WTC11 (cell line): Measurements from ENCODE around the gene GADL1. TPM values are rescaled to one million over a fixed set of nuclear protein-coding genes. Genes with fewer than 3 reads are reported as not detected.

Experiments
- ATAC-seq: fragments of 200-7000 bp; cut with Tn5 transposase; 2 replicates; pipeline ENCODE4 v1.10.0; 2021; ENCODE audit warnings: mild to moderate bottlenecking, moderate library complexity
- CTCF ChIA-PET: fragments of 300-600 bp; sonication (Branson Sonifier 250); formaldehyde crosslinking; loops from one replicate; lab custom pipeline; 2021; ENCODE audit warnings: antibody characterized with exemption; lab: Charles Lee
- POLR2A ChIA-PET: fragments of 350-600 bp; sonication (Branson Sonifier 250); formaldehyde crosslinking; loops from one replicate; lab custom pipeline; 2021; ENCODE audit warnings: antibody characterized with exemption; lab: Charles Lee
- DNase-seq: peaks from one replicate; pipeline ENCODE4 v3.0.0; 2021; ENCODE audit warnings: low spot score
- H3K27ac Mint-ChIP-seq: 2 replicates; pipeline ENCODE4 v1.8.0; 2021; ENCODE audit warnings: mixed read lengths
- H3K27me3 Mint-ChIP-seq: 2 replicates; pipeline ENCODE4 v1.8.0; 2021; ENCODE audit warnings: low read depth, mild to moderate bottlenecking, moderate library complexity, mixed read lengths
- H3K36me3 Mint-ChIP-seq: 2 replicates; pipeline ENCODE4 v1.8.0; 2021; ENCODE audit warnings: mixed read lengths
- H3K4me1 Mint-ChIP-seq: 2 replicates; pipeline ENCODE4 v1.8.0; 2022; ENCODE audit warnings: mixed read lengths
- H3K4me3 Mint-ChIP-seq: 2 replicates; pipeline ENCODE4 v1.8.0; 2021; ENCODE audit warnings: mild to moderate bottlenecking, moderate library complexity, mixed read lengths
- H3K9me3 Mint-ChIP-seq: 2 replicates; pipeline ENCODE4 v1.8.0; 2021; ENCODE audit warnings: mixed read lengths
- AFF4 ChIP-seq: sonication (generic); formaldehyde crosslinking; IDR thresholded peaks from 2 replicates; pipeline ENCODE4 v1.8.1; 2023; ENCODE audit warnings: mild to moderate bottlenecking, missing genetic modification reagents, borderline replicate concordance
- ATF2 ChIP-seq: sonication (generic); formaldehyde crosslinking; IDR thresholded peaks from 2 replicates; pipeline ENCODE4 v1.8.1; 2022; ENCODE audit warnings: low read depth, missing genetic modification reagents, borderline replicate concordance
- ATF3 ChIP-seq: sonication (generic); formaldehyde crosslinking; conservative IDR thresholded peaks from 2 replicates; pipeline ENCODE4 v1.8.1; 2022; ENCODE audit warnings: mild to moderate bottlenecking, missing genetic modification reagents
- CDX4 ChIP-seq: fragments of 250-450 bp; sonication (Bioruptor Pico); IDR thresholded peaks from 2 replicates; pipeline ENCODE4 v1.9.0; 2021; ENCODE audit warnings: moderate library complexity, mild to moderate bottlenecking, inconsistent platforms, borderline replicate concordance
- CREB1 ChIP-seq: sonication (generic); formaldehyde crosslinking; IDR thresholded peaks from 2 replicates; pipeline ENCODE4 v1.8.0; 2023; ENCODE audit warnings: mild to moderate bottlenecking, missing genetic modification reagents
- ERG ChIP-seq: fragments of 250-450 bp; sonication (Bioruptor Pico); IDR thresholded peaks from 2 replicates; pipeline ENCODE4 v1.8.0; 2021; ENCODE audit warnings: mild to moderate bottlenecking
- GABPB1 ChIP-seq: sonication (generic); formaldehyde crosslinking; IDR thresholded peaks from 2 replicates; pipeline ENCODE4 v1.8.1; 2023; ENCODE audit warnings: mild to moderate bottlenecking, missing genetic modification reagents
- HMGXB4 ChIP-seq: sonication (generic); formaldehyde crosslinking; IDR thresholded peaks from 2 replicates; pipeline ENCODE4 v1.8.1; 2023; ENCODE audit warnings: mild to moderate bottlenecking, moderate library complexity, missing genetic modification reagents
- IRF2 ChIP-seq: sonication (generic); formaldehyde crosslinking; IDR thresholded peaks from 2 replicates; pipeline ENCODE4 v1.8.0; 2022; ENCODE audit warnings: low read depth, missing genetic modification reagents, borderline replicate concordance
- SMAD3 ChIP-seq: sonication (generic); formaldehyde crosslinking; IDR thresholded peaks from 2 replicates; pipeline ENCODE4 v1.8.0; 2022; ENCODE audit warnings: missing genetic modification reagents, mild to moderate bottlenecking, borderline replicate concordance
- STAT6 ChIP-seq: sonication (generic); formaldehyde crosslinking; conservative IDR thresholded peaks from 2 replicates; pipeline ENCODE4 v1.8.1; 2023; ENCODE audit warnings: mild to moderate bottlenecking, low read depth, missing genetic modification reagents, moderate library complexity
- ZBTB21 ChIP-seq: sonication (generic); formaldehyde crosslinking; IDR thresholded peaks from 2 replicates; pipeline ENCODE4 v1.8.1; 2023; ENCODE audit warnings: mild to moderate bottlenecking, missing genetic modification reagents, borderline replicate concordance
- ZNF263 ChIP-seq: sonication (generic); formaldehyde crosslinking; IDR thresholded peaks from 2 replicates; pipeline ENCODE4 v1.8.1; 2022; ENCODE audit warnings: low read depth, mild to moderate bottlenecking, moderate library complexity, missing genetic modification reagents
- total RNA-seq: library from RNA; stranded (reverse); gene quantifications from 3 replicates; pipeline ENCODE4 v1.2.3, GENCODE V29; 2021

GADL1 gene
- total RNA-seq, 1 experiment from 2014 or later = 0.15 TPM

- TF ChIP-seq CDX4 (no peak), AFF4 (CRISPR knock-in tag) (no peak), IRF2 (CRISPR knock-in tag) (no peak), SMAD3 (CRISPR knock-in tag) (no peak), STAT6 (CRISPR knock-in tag) (no peak), ERG (CRISPR knock-in tag) (no peak)
- Mint-ChIP-seq H3K4me3 (no peak overlapping the region), H3K4me1 (peaks cover 37% of the 10 kb centered on the region), H3K36me3 (peaks cover 44% of the 10 kb centered on the region), H3K27ac (no peak overlapping the region), H3K27me3 (no peaks in the 10 kb centered on the region), H3K9me3 (no peaks in the 10 kb centered on the region)
- ATAC-seq (no peak), DNase-seq (no peak)
- CTCF ChIA-PET = no interaction called here
- POLR2A ChIA-PET = no interaction called here
These were observed 208.3 kb downstream of the GADL1 start for GRCh38 chr3:30686176-30686575.

GRCh38 chr3:30685267-30685667 lies 209.2 kb downstream of the GADL1 start:
- TF ChIP-seq CREB1 (CRISPR knock-in tag) (no peak), GABPB1 (no peak), HMGXB4 (CRISPR knock-in tag) (no peak), ZNF263 (CRISPR knock-in tag) (no peak), ATF2 (CRISPR knock-in tag) (no peak), ZBTB21 (no peak), ATF3 (no peak)
- H3K4me1 Mint-ChIP-seq = peaks cover 41% of the 10 kb centered on the region
- H3K9me3 Mint-ChIP-seq = no peaks in the 10 kb centered on the region
- no peak overlapping the region for H3K4me3 Mint-ChIP-seq
- CTCF ChIA-PET = no interaction called here
- H3K27ac Mint-ChIP-seq = no peak overlapping the region
- no peak for ATAC-seq
- DNase-seq = no peak
- H3K36me3 Mint-ChIP-seq = peaks cover 36% of the 10 kb centered on the region
- no peaks in the 10 kb centered on the region for H3K27me3 Mint-ChIP-seq
- POLR2A ChIA-PET = no interaction called here
